ES-I3 (cell line): ENCODE data around the gene AUTS2.

Source experiments
- H3K36me3 ChIP-seq: 2 replicates; pipeline ENCODE4 v1.6.1; 2013; ENCODE audit warnings: mild to moderate bottlenecking, low read length, control low read depth, moderate library complexity; ENCODE audit not compliant: insufficient read depth
- H3K4me1 ChIP-seq: 2 replicates; pipeline ENCODE4 v1.6.1; 2013; ENCODE audit warnings: mild to moderate bottlenecking, control low read depth, low read length; ENCODE audit not compliant: insufficient read depth
- H3K9ac ChIP-seq: 2 replicates; pipeline ENCODE4 v1.6.1; 2013; ENCODE audit warnings: low read depth, mild to moderate bottlenecking, low read length, moderate library complexity
- H3K9me3 ChIP-seq: 2 replicates; pipeline ENCODE4 v1.6.1; 2013; ENCODE audit warnings: mild to moderate bottlenecking, low read length, moderate library complexity; ENCODE audit not compliant: control insufficient read depth, insufficient read depth

Gene AUTS2

GRCh38 chr7:70833726-70834125 is 1235.5 kb downstream of the AUTS2 start:
- H3K9ac ChIP-seq: no peak overlapping the region
- no peaks in the 10 kb centered on the region; the same call in none of the 2 replicates for H3K36me3 ChIP-seq
- H3K4me1 ChIP-seq: peaks cover 6% of the 10 kb centered on the region; the same call in 1 of the 2 replicates
- peaks cover 17% of the 10 kb centered on the region for H3K9me3 ChIP-seq

- Histone ChIP-seq H3K36me3 (no peaks in the 10 kb centered on the region; the same call in none of the 2 replicates), H3K9ac (no peak overlapping the region), H3K9me3 (peaks cover 17% of the 10 kb centered on the region), H3K4me1 (peaks cover 5% of the 10 kb centered on the region; the same call in 1 of the 2 replicates)
Observed at GRCh38 chr7:70834424-70834823, 1236.1 kb downstream of the AUTS2 start.

GRCh38 chr7:70835658-70836057 is 1237.4 kb downstream of the AUTS2 start:
- H3K36me3 ChIP-seq: no peaks in the 10 kb centered on the region; the same call in none of the 2 replicates
- no peak overlapping the region for H3K9ac ChIP-seq
- peaks cover 17% of the 10 kb centered on the region for H3K9me3 ChIP-seq
- H3K4me1 ChIP-seq: no peaks in the 10 kb centered on the region

- no peaks in the 10 kb centered on the region for H3K4me1 ChIP-seq
- peaks cover 17% of the 10 kb centered on the region for H3K9me3 ChIP-seq
- no peaks in the 10 kb centered on the region; the same call in none of the 2 replicates for H3K36me3 ChIP-seq
- H3K9ac ChIP-seq: no peak overlapping the region
Observed at GRCh38 chr7:70836279-70836678, 1238.0 kb downstream of the AUTS2 start.

GRCh38 chr7:70836946-70837345 is 1238.7 kb downstream of the AUTS2 start:
- Histone ChIP-seq H3K4me1 (no peaks in the 10 kb centered on the region), H3K9me3 (peaks cover 17% of the 10 kb centered on the region), H3K9ac (no peak overlapping the region), H3K36me3 (no peaks in the 10 kb centered on the region; the same call in none of the 2 replicates)

GRCh38 chr7:70837589-70837988 is 1239.3 kb downstream of the AUTS2 start:
- Histone ChIP-seq H3K9ac (no peak overlapping the region), H3K36me3 (no peaks in the 10 kb centered on the region; the same call in none of the 2 replicates)

GRCh38 chr7:70838292-70838907 is 1240.1 kb downstream of the AUTS2 start:
- Histone ChIP-seq H3K4me1 (no peaks in the 10 kb centered on the region), H3K36me3 (no peaks in the 10 kb centered on the region; the same call in none of the 2 replicates), H3K9me3 (peaks cover 17% of the 10 kb centered on the region), H3K9ac (no peak overlapping the region)

More at GRCh38 chr7:70837589-70837988, 1239.3 kb downstream of the AUTS2 start:
- H3K9me3 ChIP-seq: peaks cover 17% of the 10 kb centered on the region
- no peaks in the 10 kb centered on the region for H3K4me1 ChIP-seq
